MCF 10A (cell line): ENCODE measurements around the gene WNT3. TPM values are rescaled to one million over a fixed set of nuclear protein-coding genes. Genes with fewer than 3 reads are reported as not detected.

Experiments used
- BruUV-seq: library from RNA; stranded (reverse); fragments of 400-500 nt; replicated peaks from 2 replicates; lab custom pipeline; 2021; lab: Mats Ljungman, UMichigan
- CTCF ChIA-PET: fragments of 300-600 bp; sonication (Branson Sonifier 250); formaldehyde crosslinking; extraction: SDS; loops from one replicate; lab custom pipeline; 2021; ENCODE audit warnings: antibody characterized with exemption, inconsistent platforms; lab: Yijun Ruan, JAX
- POLR2A ChIA-PET: fragments of 300-600, 350-650 bp; sonication (Branson Sonifier 250); formaldehyde crosslinking; extraction: SDS; loops from one replicate; lab custom pipeline; 2020; ENCODE audit warnings: antibody characterized with exemption, inconsistent platforms; lab: Yijun Ruan, JAX
- DNase-seq: peaks from one replicate; pipeline ENCODE4 v3.0.0-alpha.2; 2018; ENCODE audit not compliant: unreplicated experiment
- H3K27ac Mint-ChIP-seq: one replicate; pipeline ENCODE4 v1.8.0; 2022; ENCODE audit warnings: mild to moderate bottlenecking, low read depth, mixed read lengths; ENCODE audit not compliant: unreplicated experiment
- H3K27me3 Mint-ChIP-seq: one replicate; pipeline ENCODE4 v1.8.0; 2022; ENCODE audit warnings: mixed read lengths; ENCODE audit not compliant: insufficient read depth, unreplicated experiment
- H3K36me3 Mint-ChIP-seq: one replicate; pipeline ENCODE4 v1.8.0; 2022; ENCODE audit warnings: mild to moderate bottlenecking, moderate library complexity, mixed read lengths; ENCODE audit not compliant: insufficient read depth, unreplicated experiment
- H3K4me1 Mint-ChIP-seq: one replicate; pipeline ENCODE4 v1.8.0; 2022; ENCODE audit warnings: mixed read lengths; ENCODE audit not compliant: insufficient read depth, unreplicated experiment
- H3K4me3 Mint-ChIP-seq: one replicate; pipeline ENCODE4 v1.8.0; 2022; ENCODE audit warnings: mild to moderate bottlenecking, moderate library complexity, mixed read lengths; ENCODE audit not compliant: unreplicated experiment
- H3K9me3 Mint-ChIP-seq: one replicate; pipeline ENCODE4 v1.8.0; 2022; ENCODE audit warnings: mixed read lengths; ENCODE audit not compliant: unreplicated experiment
- CTCF ChIP-seq: fragments of 200-600 bp; IDR thresholded peaks from one replicate; pipeline ENCODE4 v1.8.0; 2022; ENCODE audit warnings: antibody characterized with exemption, mild to moderate bottlenecking; ENCODE audit not compliant: unreplicated experiment
- intact Hi-C: fragments of 100-400 bp; cut with micrococcal nuclease; formaldehyde crosslinking; loops from 2 replicates; pipeline ENCODE4 v1.14.1; 2022
- total RNA-seq: library from RNA; stranded (reverse); gene quantifications from 2 replicates; pipeline ENCODE4 v1.2.3, GENCODE V29; 2022

The WNT3 gene
- total RNA-seq, 1 experiment from 2014 or later = 2.4 TPM

DNA sequence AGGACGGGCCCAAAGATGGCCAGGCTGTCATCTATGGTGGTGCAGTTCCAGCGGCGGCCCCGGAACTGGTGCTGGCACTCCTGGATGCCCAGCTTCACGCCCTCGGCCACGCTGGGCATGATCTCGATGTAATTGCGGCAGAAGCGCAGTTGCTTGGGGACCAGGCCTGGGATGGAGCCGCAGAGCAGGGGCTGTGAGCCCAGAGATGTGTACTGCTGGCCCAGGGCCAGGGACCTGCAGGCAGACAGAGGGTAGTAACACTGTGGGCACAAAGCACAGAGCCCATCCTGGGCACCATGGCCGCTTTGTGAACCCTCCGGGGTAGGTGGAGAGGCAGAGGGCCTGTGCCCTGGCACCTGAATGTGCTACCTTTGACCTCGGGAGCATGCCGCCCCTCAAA is 44.8 kb downstream of the WNT3 start:
- no peaks in the 10 kb centered on the region for H3K36me3 Mint-ChIP-seq
- no peaks in the 10 kb centered on the region for H3K9me3 Mint-ChIP-seq
- TF ChIP-seq CTCF = no peak
- no peak overlapping the region for H3K27ac Mint-ChIP-seq
- H3K27me3 Mint-ChIP-seq = no peaks in the 10 kb centered on the region
- ChIA-PET POLR2A (no interaction called here), CTCF (no interaction called here)
- BruUV-seq = no TSS peak
- no peak overlapping the region for H3K4me3 Mint-ChIP-seq
- intact Hi-C loops = no loop called here
- no peaks in the 10 kb centered on the region for H3K4me1 Mint-ChIP-seq
- DNase-seq = no peak

GRCh38 chr17:46773221-46773605 is 45.3 kb downstream of the WNT3 start:
- peak overlapping the region; percentile 68 for H3K4me3 Mint-ChIP-seq
- TF ChIP-seq CTCF = no peak
- H3K9me3 Mint-ChIP-seq = no peaks in the 10 kb centered on the region
- H3K4me1 Mint-ChIP-seq = no peaks in the 10 kb centered on the region
- no peak overlapping the region for H3K27ac Mint-ChIP-seq
- no peaks in the 10 kb centered on the region for H3K36me3 Mint-ChIP-seq
- POLR2A ChIA-PET = no interaction called here
- CTCF ChIA-PET = no interaction called here
- intact Hi-C loops = no loop called here
- no TSS peak for BruUV-seq
- H3K27me3 Mint-ChIP-seq = no peaks in the 10 kb centered on the region
- DNase-seq = no peak

DNA sequence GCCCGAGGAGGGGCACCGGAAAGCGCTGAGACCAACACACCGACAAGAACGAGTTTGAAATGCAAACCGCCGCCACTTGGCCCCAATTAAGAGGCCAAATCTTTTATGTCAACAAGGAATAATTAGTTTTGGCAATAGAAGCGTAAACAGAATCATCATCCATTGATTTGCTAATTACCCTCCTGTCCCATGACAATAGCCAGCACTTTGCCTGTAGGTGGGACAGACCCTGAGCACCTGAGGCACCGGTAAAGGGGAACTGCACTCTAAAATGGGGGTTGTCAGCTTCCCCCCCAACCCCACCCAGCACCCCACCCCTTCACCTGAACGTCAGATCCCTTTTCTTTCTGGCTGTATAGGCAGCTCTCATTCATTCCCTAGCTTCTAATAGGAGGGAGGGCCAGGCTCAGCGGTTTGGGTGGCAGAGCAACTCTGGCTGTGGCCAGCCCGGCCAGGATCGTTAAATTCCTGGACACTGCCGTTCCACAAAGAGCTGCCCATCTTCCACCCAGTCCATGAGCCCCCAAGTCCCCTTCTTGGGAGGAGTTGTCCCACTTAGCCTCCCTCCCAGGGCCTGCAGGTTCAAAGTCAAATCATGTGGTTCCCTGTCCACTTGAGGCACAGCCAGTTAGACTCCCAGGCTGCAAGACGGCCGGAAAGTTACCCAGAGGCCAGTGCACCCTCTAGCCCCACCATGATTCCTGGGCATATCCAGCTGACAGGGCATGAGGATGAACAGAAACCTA is 45.8 kb downstream of the WNT3 start:
- Mint-ChIP-seq H3K27me3 (no peaks in the 10 kb centered on the region), H3K4me3 (peak overlapping the region; percentile 68), H3K27ac (no peak overlapping the region), H3K4me1 (no peaks in the 10 kb centered on the region), H3K36me3 (no peaks in the 10 kb centered on the region), H3K9me3 (no peaks in the 10 kb centered on the region)
- no TSS peak for BruUV-seq
- intact Hi-C loops = no loop called here
- DNase-seq = no peak
- TF ChIP-seq CTCF = no peak
- ChIA-PET CTCF (no interaction called here), POLR2A (no interaction called here)

GRCh38 chr17:46771561-46772474 is 46.7 kb downstream of the WNT3 start:
- DNase-seq = peak; percentile 60
- no peak overlapping the region for H3K27ac Mint-ChIP-seq
- no TSS peak for BruUV-seq
- H3K4me1 Mint-ChIP-seq = no peaks in the 10 kb centered on the region
- peak overlapping the region; percentile 68 for H3K4me3 Mint-ChIP-seq
- H3K27me3 Mint-ChIP-seq = no peaks in the 10 kb centered on the region
- intact Hi-C loops = no loop called here
- ChIA-PET POLR2A (no interaction called here), CTCF (no interaction called here)
- no peaks in the 10 kb centered on the region for H3K9me3 Mint-ChIP-seq
- no peaks in the 10 kb centered on the region for H3K36me3 Mint-ChIP-seq
- no peak for TF ChIP-seq CTCF
